AG04449 (cell line): Measurements from ENCODE around the gene ATP6V0A1.

ENCODE experiments used
- CTCF ChIA-PET: fragments of 350-600 bp; formaldehyde crosslinking; extraction: SDS; loops from one replicate; lab custom pipeline; 2021; ENCODE audit warnings: antibody characterized with exemption; lab: Yijun Ruan, JAX
- POLR2A ChIA-PET: fragments of 400-600, 350-600 bp; formaldehyde crosslinking; extraction: SDS; loops from one replicate; lab custom pipeline; 2020; ENCODE audit warnings: antibody characterized with exemption, inconsistent platforms; lab: Yijun Ruan, JAX
- DNase-seq: peaks from one replicate; pipeline ENCODE4 v3.0.0-alpha.2; 2010; ENCODE audit warnings: low read depth, low spot score
- H3K4me3 ChIP-seq: 2 replicates; pipeline ENCODE4 v1.5.1; 2011; ENCODE audit warnings: low read depth, mild to moderate bottlenecking, control low read depth, low read length
- TF ChIP-seq, protein P1 (sequence below): IDR thresholded peaks from one replicate; pipeline ENCODE4 v1.5.1; 2011; ENCODE audit warnings: mild to moderate bottlenecking, moderate library complexity, low read length, control low read depth, inconsistent platforms; ENCODE audit not compliant: insufficient read depth; ENCODE audit errors: missing control alignments

The ATP6V0A1 gene

DNA sequence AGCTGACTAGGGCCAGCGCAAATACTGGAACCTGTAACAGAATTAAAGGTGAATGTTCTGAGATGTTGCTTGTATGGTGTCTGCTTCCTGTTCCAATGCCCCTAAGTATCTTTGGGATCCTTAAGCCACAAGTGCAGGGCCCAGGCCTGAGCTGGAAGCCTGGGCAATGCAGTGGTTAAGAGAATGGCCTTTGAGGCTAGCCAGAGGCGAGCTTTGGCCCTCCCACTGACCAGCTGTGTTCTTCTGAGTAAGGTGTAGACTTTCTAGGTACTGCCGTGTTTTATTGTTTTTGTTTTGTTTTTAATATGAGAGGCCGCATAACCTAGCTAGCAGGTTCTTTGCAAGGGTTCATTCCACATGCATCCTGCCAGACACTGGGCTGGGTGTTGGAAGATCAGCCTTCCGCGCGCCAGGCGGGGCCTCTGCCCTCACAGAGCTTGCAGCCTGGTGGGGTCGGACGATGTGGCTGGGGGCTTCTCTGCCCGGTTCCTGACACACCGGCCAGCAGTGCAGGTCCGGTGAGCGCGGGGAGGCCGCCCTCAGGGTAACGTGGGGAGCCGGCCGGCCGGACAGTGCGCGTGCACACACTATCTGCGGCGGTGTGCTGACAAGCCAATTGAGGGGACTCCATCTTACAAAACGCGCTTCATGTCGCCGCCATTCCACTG lies 107.7 kb downstream of the ATP6V0A1 start:
- DNase-seq = no peak
- CTCF ChIA-PET = interaction anchor here (0.9 to 6.5 kb wide), 2 partner anchors 12 to 541 kb away, joined by 3 to 53 read pairs; partner anchors contain the start of gene PSMC3IP
- peak overlapping the region; percentile 95 for H3K4me3 ChIP-seq
- TF ChIP-seq, protein P1, sequence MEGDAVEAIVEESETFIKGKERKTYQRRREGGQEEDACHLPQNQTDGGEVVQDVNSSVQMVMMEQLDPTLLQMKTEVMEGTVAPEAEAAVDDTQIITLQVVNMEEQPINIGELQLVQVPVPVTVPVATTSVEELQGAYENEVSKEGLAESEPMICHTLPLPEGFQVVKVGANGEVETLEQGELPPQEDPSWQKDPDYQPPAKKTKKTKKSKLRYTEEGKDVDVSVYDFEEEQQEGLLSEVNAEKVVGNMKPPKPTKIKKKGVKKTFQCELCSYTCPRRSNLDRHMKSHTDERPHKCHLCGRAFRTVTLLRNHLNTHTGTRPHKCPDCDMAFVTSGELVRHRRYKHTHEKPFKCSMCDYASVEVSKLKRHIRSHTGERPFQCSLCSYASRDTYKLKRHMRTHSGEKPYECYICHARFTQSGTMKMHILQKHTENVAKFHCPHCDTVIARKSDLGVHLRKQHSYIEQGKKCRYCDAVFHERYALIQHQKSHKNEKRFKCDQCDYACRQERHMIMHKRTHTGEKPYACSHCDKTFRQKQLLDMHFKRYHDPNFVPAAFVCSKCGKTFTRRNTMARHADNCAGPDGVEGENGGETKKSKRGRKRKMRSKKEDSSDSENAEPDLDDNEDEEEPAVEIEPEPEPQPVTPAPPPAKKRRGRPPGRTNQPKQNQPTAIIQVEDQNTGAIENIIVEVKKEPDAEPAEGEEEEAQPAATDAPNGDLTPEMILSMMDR = no peak
- POLR2A ChIA-PET = interaction anchor here (1.1 to 2.6 kb wide), 3 partner anchors 11 to 143 kb away, joined by 3 to 20 read pairs (median 4); partner anchors contain the start of genes CAVIN1 and PSMC3IP

DNA sequence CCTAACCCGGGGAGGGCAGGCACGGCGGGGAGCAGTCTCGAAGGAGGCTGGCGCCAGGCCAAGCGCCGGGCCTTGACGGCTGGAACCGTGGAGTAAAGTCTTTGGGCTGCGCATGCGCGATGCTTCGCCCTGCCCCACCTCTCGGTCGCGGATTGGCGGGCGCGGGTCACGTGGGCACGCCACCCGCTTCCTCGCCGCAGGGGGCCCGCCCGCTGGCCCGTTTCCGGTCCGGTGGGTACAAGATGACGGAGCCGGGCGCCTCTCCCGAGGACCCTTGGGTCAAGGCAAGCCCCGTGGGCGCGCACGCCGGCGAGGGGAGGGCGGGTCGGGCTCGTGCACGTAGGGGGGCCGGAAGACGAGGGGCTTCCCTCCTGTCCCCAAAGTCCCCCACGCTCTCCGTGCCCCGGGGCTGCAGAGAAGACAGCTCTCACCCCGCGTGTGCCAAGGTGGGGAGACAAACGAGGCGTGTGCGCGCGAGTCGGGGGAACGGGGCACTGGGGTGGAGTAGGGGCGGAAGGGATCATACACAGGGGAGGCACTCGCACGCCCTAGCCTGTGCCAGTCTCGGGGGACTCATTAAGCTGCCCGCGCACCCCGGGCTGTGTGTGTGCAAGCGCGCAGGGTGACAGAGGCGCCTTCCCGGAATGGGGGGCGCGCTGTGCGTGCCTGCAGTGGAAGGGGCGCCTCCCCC lies 108.3 kb downstream of the ATP6V0A1 start, which contains the start of gene MLX:
Gene MLX, plus strand, starts transcription at position 218 of the 691 bp plus-strand sequence. Its CDS starts 25 bp downstream, at position 243.
- no peak for DNase-seq
- POLR2A ChIA-PET = interaction anchor here (1.5 to 2.6 kb wide), 2 partner anchors 10 to 13 kb away, joined by 4 to 20 read pairs; partner anchors contain the start of gene PSMC3IP
- CTCF ChIA-PET = interaction anchor here (1.2 to 6.5 kb wide), 2 partner anchors 11 to 255 kb away, joined by 4 to 53 read pairs; partner anchors contain the start of gene PSMC3IP
- TF ChIP-seq, protein P1 = no peak
- peak within 1 kb of the TSS; percentile 95 for H3K4me3 ChIP-seq

DNA sequence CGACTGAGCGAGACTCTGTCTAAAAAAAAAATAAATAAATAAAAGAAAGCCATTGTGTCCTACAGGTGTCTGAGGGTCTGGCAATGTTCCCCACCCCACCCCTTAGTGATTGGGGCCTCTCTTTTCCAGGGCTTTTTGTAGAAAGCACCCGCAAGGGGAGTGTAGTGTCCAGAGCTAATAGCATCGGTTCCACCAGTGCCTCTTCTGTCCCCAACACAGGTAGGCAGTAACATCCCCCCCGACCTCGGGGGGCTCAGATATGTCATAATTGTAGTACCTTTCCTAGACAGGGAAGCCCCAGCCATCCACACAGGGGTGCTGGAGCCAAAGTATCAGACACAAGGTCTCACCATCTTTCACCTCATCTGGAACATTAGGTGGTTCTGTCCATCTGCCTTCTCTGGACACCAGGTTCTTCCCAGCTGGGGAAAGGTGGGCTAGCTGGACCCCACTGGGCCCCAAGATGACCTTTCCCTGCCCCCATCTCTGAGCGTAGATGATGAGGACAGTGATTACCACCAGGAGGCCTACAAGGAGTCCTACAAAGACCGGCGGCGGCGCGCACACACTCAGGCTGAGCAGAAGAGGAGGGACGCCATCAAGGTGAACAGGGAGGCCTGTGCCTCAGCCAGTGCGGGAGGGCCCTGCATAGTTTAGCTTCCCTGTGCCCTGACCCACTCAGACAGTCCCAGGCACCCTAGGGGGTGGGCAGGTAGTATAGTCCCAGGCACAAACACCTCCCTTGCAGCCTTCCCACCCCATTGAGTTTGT lies 109.8 kb downstream of the ATP6V0A1 start:
- H3K4me3 ChIP-seq = no peak overlapping the region; the same call in 1 of the 2 replicates
- TF ChIP-seq, protein P1 = no peak
- ChIA-PET POLR2A (interaction anchor here (2.6 kb wide), 1 partner anchor 9 kb away, joined by 20 read pairs; the partner anchor contains the start of gene PSMC3IP), CTCF (interaction anchor here (2.6 to 6.5 kb wide), 2 partner anchors 10 to 112 kb away, joined by 8 to 53 read pairs; partner anchors contain the start of gene PSMC3IP)
- no peak for DNase-seq

DNA sequence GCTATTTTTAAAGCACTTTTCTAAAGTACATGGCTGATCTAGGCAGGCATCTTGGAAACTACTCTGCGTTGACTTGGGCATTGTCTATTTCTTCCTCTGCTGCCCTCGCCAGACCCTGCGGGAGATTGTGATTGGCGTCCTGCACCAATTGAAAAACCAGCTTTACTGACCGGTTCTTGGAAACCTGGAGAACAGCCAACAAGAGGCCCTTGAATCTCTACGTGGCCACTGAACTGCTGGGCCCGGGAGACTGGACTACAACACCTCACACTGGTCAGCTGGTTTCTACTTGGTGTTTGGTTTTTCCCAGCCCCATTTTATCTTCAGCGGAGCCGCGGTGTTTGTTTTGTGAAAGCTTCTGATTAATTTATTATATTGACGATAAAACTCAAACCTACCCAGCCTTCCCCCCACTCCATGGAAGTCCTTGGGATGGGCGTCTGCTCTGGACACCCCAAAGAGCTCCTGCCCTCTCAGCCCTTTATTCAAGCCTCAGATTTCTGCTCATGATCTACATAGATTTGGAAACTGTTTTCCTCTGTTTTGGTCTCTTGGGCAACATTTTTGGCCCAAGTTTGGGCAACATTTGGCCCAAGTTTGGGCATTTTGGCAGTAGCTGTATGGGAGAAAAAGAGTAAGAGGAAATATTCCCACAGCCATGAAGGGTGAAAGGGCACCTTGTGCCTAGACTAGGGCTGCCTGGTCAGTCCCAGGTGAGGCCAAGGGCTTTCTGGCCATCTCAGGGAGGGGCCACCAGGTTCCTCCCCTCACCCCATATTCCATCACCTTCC lies 113.0 kb downstream of the ATP6V0A1 start:
- TF ChIP-seq, protein P1 = no peak
- CTCF ChIA-PET = interaction anchor here (0.9 kb wide), 1 partner anchor 252 kb away, joined by 3 read pairs; the partner anchor contains the start of gene BECN1
- POLR2A ChIA-PET = no interaction called here
- no peak for DNase-seq
- H3K4me3 ChIP-seq = no peak overlapping the region
